Mesothelial cell of epicardium (in vitro differentiated cells): Measurements from ENCODE around the gene LHX6. TPM values are rescaled to one million over a fixed set of nuclear protein-coding genes. Genes with fewer than 3 reads are reported as not detected.

Source experiments
- DNase-seq, 2 experiments: peaks; one replicate each; pipeline ENCODE4 v3.0.0; 2021; ENCODE audit warnings: low spot score in 2 of 2; ENCODE audit not compliant: unreplicated experiment in 2 of 2
- H3K27ac Mint-ChIP-seq: 2 replicates; pipeline ENCODE4 v1.8.0; 2021; ENCODE audit warnings: mixed read lengths
- H3K27me3 Mint-ChIP-seq: 2 replicates; pipeline ENCODE4 v1.8.0; 2021; ENCODE audit warnings: low read depth, mixed read lengths
- H3K36me3 Mint-ChIP-seq: 2 replicates; pipeline ENCODE4 v1.8.0; 2021; ENCODE audit warnings: mixed read lengths
- H3K4me1 Mint-ChIP-seq: 2 replicates; pipeline ENCODE4 v1.8.0; 2021; ENCODE audit warnings: mixed read lengths
- H3K4me3 Mint-ChIP-seq: 2 replicates; pipeline ENCODE4 v1.8.0; 2021; ENCODE audit warnings: mild to moderate bottlenecking, moderate library complexity, mixed read lengths
- H3K9me3 Mint-ChIP-seq: 2 replicates; pipeline ENCODE4 v1.8.0; 2021; ENCODE audit warnings: mixed read lengths
- CTCF ChIP-seq: fragments of 200-600 bp; sonication (generic); IDR thresholded peaks from one replicate; pipeline ENCODE4 v1.5.0; 2021; ENCODE audit warnings: antibody characterized with exemption; ENCODE audit not compliant: unreplicated experiment
- total RNA-seq: library from RNA; stranded (reverse); gene quantifications from 3 replicates; pipeline ENCODE4 v1.2.1, GENCODE V29; 2021

LHX6 gene
- total RNA-seq, 1 donor from 2014 or later, result 0.09 TPM

- no peak overlapping the region for H3K27ac Mint-ChIP-seq
- no peak for TF ChIP-seq CTCF
- H3K9me3 Mint-ChIP-seq, result no peaks in the 10 kb centered on the region
- H3K4me3 Mint-ChIP-seq, result no peak overlapping the region
- no peaks in the 10 kb centered on the region for H3K36me3 Mint-ChIP-seq
- peaks cover 99% of the 10 kb centered on the region for H3K27me3 Mint-ChIP-seq
- H3K4me1 Mint-ChIP-seq, result peaks cover 25% of the 10 kb centered on the region
- DNase-seq, result no peak
Measured at GRCh38 chr9:122216798-122217418, 11.8 kb downstream of the LHX6 start.

GRCh38 chr9:122216138-122216797 is 12.5 kb downstream of the LHX6 start:
- H3K36me3 Mint-ChIP-seq, result no peaks in the 10 kb centered on the region
- peaks cover 25% of the 10 kb centered on the region for H3K4me1 Mint-ChIP-seq
- no peak overlapping the region for H3K4me3 Mint-ChIP-seq
- no peak for TF ChIP-seq CTCF
- DNase-seq, result no peak
- H3K27ac Mint-ChIP-seq, result no peak overlapping the region
- H3K27me3 Mint-ChIP-seq, result peaks cover 99% of the 10 kb centered on the region
- H3K9me3 Mint-ChIP-seq, result no peaks in the 10 kb centered on the region

GRCh38 chr9:122215663-122216062 is 13.1 kb downstream of the LHX6 start:
- no peak for DNase-seq
- no peaks in the 10 kb centered on the region for H3K9me3 Mint-ChIP-seq
- H3K4me1 Mint-ChIP-seq, result peaks cover 25% of the 10 kb centered on the region

GRCh38 chr9:122214507-122214906 is 14.2 kb downstream of the LHX6 start:
- Mint-ChIP-seq H3K36me3 (no peaks in the 10 kb centered on the region), H3K4me3 (peak overlapping the region; percentile 54), H3K27me3 (peaks cover 99% of the 10 kb centered on the region), H3K27ac (no peak overlapping the region), H3K9me3 (no peaks in the 10 kb centered on the region), H3K4me1 (peaks cover 16% of the 10 kb centered on the region)
- no peak for TF ChIP-seq CTCF
- no peak for DNase-seq

More at GRCh38 chr9:122215663-122216062, 13.1 kb downstream of the LHX6 start:
- no peak overlapping the region for H3K4me3 Mint-ChIP-seq
- no peak for TF ChIP-seq CTCF
- no peaks in the 10 kb centered on the region for H3K36me3 Mint-ChIP-seq
- H3K27ac Mint-ChIP-seq, result no peak overlapping the region
- H3K27me3 Mint-ChIP-seq, result peaks cover 99% of the 10 kb centered on the region

- H3K36me3 Mint-ChIP-seq, result no peaks in the 10 kb centered on the region
- peak; percentile 68 to 71 for DNase-seq
Measured at GRCh38 chr9:122213589-122214413, 15.0 kb downstream of the LHX6 start.

More at GRCh38 chr9:122213589-122214413, 15.0 kb downstream of the LHX6 start:
- no peaks in the 10 kb centered on the region for H3K9me3 Mint-ChIP-seq
- peaks cover 9% of the 10 kb centered on the region for H3K4me1 Mint-ChIP-seq
- peak overlapping the region; percentile 54 for H3K4me3 Mint-ChIP-seq
- no peak overlapping the region for H3K27ac Mint-ChIP-seq
- no peak for TF ChIP-seq CTCF
- H3K27me3 Mint-ChIP-seq, result peaks cover 99% of the 10 kb centered on the region
